H1 (cell line): ENCODE measurements around the gene PDE8A. TPM values are rescaled to one million over a fixed set of nuclear protein-coding genes. Genes with fewer than 3 reads are reported as not detected.

ENCODE experiments used
- ATF3 ChIP-seq: IDR thresholded peaks from 2 replicates; pipeline ENCODE4 v1.6.1; 2011; ENCODE audit warnings: low read depth, mild to moderate bottlenecking, low read length; ENCODE audit not compliant: insufficient read depth
- BACH1 ChIP-seq: IDR thresholded peaks from 2 replicates; pipeline ENCODE4 v1.6.1; 2012; ENCODE audit warnings: low read length, improper control_type of control experiment
- FOSL1 ChIP-seq: IDR thresholded peaks from 2 replicates; pipeline ENCODE4 v1.6.1; 2011; ENCODE audit warnings: mild to moderate bottlenecking, low read depth, low read length, moderate library complexity; ENCODE audit not compliant: insufficient read depth
- KDM5A ChIP-seq: fragments of 200-600 bp; IDR thresholded peaks from 2 replicates; pipeline ENCODE4 v1.7.1; 2012; ENCODE audit warnings: mild to moderate bottlenecking, low read length, inconsistent platforms, mixed read lengths
- RXRA ChIP-seq: IDR thresholded peaks from 2 replicates; pipeline ENCODE4 v1.6.1; 2011; ENCODE audit warnings: low read depth, mild to moderate bottlenecking, low read length, moderate library complexity; ENCODE audit not compliant: insufficient read depth
- SP1 ChIP-seq: IDR thresholded peaks from 2 replicates; pipeline ENCODE4 v1.6.1; 2011; ENCODE audit warnings: low read depth, low read length
- polyA plus RNA-seq, 7 experiments: library from polyadenylated mRNA; depleted of rRNA in 3 of 7; stranded (reverse) in 5 of 7; unstranded in 2 of 7; fragments of >200 nt in 5 of 7; fragments of 200-250 nt in 2 of 7; gene quantifications; 1 replicate in 5 of 7; 2 replicates in 1 of 7; 4 replicates in 1 of 7; pipeline versions ENCODE4 v1.2.1 to v1.2.3, GENCODE V29; 2011 to 2013; ENCODE audit warnings: missing spikeins in 2 of 7, mixed read lengths in 2 of 7
- total RNA-seq: library from RNA; stranded (reverse); fragmentation: NEBNext Ultra II Directional; extraction: Animal tissue kit (Norgen Biotek cat#: 25700); gene quantifications from 2 replicates; pipeline ENCODE4 v1.2.1, GENCODE V29; 2021
- TF ChIP-seq, protein P1 (sequence below): fragments of 300-600 bp; sonication (generic); IDR thresholded peaks from 2 replicates; pipeline ENCODE4 v1.7.1; 2012; ENCODE audit warnings: low read length, moderate library complexity, mild to moderate bottlenecking, inconsistent platforms; ENCODE audit not compliant: insufficient replicate concordance
- TF ChIP-seq, protein P2 (sequence below), 3 experiments: IDR thresholded peaks; 1 replicate in 2 of 3; 2 replicates in 1 of 3; pipeline versions ENCODE4 v1.5.1 to v1.6.1; 2011; ENCODE audit warnings: low read length in 3 of 3, mild to moderate bottlenecking in 3 of 3, inconsistent platforms in 2 of 3, low read depth in 1 of 3, moderate library complexity in 1 of 3; ENCODE audit not compliant: insufficient read depth in 1 of 3; ENCODE audit errors: control extremely low read depth in 1 of 3

The PDE8A gene
- total and polyA plus RNA-seq, 2 of the 8 experiments (the other 6 are each of a cell fraction or from before 2014, with no cell fraction given), result 6.9 to 7.8 TPM

DNA sequence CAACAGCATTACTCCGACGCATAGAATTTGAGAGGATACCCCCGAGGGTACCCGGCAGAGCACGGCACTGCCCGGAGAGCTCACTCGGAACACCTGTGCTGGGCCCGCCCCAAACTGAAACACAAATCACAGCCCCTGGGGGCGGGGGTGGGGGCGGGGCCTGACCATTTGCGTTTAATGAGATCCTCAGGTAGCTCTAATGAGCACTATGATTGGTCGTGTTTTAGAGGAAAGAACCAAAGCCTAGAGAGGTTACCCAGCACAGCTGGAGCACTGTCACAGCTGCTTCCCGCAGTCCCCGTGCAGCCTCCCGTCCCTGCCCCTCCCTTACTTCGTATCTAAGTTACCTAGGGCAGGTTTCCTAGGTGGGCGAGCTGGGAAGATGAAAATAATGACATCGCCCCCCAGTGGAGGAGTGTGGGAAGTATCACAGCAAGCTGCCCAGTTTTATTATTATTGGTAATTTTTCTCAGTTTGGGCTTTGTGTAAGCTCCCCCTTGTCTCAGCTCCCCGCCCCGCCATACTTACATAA, 187.1 kb downstream of the PDE8A start (continued):
- TF ChIP-seq, protein P1, sequence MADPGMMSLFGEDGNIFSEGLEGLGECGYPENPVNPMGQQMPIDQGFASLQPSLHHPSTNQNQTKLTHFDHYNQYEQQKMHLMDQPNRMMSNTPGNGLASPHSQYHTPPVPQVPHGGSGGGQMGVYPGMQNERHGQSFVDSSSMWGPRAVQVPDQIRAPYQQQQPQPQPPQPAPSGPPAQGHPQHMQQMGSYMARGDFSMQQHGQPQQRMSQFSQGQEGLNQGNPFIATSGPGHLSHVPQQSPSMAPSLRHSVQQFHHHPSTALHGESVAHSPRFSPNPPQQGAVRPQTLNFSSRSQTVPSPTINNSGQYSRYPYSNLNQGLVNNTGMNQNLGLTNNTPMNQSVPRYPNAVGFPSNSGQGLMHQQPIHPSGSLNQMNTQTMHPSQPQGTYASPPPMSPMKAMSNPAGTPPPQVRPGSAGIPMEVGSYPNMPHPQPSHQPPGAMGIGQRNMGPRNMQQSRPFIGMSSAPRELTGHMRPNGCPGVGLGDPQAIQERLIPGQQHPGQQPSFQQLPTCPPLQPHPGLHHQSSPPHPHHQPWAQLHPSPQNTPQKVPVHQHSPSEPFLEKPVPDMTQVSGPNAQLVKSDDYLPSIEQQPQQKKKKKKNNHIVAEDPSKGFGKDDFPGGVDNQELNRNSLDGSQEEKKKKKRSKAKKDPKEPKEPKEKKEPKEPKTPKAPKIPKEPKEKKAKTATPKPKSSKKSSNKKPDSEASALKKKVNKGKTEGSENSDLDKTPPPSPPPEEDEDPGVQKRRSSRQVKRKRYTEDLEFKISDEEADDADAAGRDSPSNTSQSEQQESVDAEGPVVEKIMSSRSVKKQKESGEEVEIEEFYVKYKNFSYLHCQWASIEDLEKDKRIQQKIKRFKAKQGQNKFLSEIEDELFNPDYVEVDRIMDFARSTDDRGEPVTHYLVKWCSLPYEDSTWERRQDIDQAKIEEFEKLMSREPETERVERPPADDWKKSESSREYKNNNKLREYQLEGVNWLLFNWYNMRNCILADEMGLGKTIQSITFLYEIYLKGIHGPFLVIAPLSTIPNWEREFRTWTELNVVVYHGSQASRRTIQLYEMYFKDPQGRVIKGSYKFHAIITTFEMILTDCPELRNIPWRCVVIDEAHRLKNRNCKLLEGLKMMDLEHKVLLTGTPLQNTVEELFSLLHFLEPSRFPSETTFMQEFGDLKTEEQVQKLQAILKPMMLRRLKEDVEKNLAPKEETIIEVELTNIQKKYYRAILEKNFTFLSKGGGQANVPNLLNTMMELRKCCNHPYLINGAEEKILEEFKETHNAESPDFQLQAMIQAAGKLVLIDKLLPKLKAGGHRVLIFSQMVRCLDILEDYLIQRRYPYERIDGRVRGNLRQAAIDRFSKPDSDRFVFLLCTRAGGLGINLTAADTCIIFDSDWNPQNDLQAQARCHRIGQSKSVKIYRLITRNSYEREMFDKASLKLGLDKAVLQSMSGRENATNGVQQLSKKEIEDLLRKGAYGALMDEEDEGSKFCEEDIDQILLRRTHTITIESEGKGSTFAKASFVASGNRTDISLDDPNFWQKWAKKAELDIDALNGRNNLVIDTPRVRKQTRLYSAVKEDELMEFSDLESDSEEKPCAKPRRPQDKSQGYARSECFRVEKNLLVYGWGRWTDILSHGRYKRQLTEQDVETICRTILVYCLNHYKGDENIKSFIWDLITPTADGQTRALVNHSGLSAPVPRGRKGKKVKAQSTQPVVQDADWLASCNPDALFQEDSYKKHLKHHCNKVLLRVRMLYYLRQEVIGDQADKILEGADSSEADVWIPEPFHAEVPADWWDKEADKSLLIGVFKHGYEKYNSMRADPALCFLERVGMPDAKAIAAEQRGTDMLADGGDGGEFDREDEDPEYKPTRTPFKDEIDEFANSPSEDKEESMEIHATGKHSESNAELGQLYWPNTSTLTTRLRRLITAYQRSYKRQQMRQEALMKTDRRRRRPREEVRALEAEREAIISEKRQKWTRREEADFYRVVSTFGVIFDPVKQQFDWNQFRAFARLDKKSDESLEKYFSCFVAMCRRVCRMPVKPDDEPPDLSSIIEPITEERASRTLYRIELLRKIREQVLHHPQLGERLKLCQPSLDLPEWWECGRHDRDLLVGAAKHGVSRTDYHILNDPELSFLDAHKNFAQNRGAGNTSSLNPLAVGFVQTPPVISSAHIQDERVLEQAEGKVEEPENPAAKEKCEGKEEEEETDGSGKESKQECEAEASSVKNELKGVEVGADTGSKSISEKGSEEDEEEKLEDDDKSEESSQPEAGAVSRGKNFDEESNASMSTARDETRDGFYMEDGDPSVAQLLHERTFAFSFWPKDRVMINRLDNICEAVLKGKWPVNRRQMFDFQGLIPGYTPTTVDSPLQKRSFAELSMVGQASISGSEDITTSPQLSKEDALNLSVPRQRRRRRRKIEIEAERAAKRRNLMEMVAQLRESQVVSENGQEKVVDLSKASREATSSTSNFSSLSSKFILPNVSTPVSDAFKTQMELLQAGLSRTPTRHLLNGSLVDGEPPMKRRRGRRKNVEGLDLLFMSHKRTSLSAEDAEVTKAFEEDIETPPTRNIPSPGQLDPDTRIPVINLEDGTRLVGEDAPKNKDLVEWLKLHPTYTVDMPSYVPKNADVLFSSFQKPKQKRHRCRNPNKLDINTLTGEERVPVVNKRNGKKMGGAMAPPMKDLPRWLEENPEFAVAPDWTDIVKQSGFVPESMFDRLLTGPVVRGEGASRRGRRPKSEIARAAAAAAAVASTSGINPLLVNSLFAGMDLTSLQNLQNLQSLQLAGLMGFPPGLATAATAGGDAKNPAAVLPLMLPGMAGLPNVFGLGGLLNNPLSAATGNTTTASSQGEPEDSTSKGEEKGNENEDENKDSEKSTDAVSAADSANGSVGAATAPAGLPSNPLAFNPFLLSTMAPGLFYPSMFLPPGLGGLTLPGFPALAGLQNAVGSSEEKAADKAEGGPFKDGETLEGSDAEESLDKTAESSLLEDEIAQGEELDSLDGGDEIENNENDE, result no peak
- TF ChIP-seq FOSL1 (no peak), SP1 (peak; percentile 55), ATF3 (no peak), BACH1 (no peak), KDM5A (no peak), RXRA (no peak)
- TF ChIP-seq, protein P2, sequence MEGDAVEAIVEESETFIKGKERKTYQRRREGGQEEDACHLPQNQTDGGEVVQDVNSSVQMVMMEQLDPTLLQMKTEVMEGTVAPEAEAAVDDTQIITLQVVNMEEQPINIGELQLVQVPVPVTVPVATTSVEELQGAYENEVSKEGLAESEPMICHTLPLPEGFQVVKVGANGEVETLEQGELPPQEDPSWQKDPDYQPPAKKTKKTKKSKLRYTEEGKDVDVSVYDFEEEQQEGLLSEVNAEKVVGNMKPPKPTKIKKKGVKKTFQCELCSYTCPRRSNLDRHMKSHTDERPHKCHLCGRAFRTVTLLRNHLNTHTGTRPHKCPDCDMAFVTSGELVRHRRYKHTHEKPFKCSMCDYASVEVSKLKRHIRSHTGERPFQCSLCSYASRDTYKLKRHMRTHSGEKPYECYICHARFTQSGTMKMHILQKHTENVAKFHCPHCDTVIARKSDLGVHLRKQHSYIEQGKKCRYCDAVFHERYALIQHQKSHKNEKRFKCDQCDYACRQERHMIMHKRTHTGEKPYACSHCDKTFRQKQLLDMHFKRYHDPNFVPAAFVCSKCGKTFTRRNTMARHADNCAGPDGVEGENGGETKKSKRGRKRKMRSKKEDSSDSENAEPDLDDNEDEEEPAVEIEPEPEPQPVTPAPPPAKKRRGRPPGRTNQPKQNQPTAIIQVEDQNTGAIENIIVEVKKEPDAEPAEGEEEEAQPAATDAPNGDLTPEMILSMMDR (IDR thresholded peaks at IDR 0.05; ENCODE audit: control extremely low read depth in 1 of 3, insufficient read depth in 1 of 3, low read depth in 1 of 3, low read length in 3 of 3), result peak; percentile 39 to 56 (median 48)
